Stomach smooth muscle (tissue), 2 donors: ENCODE measurements around the gene STRA6.
A peak's percentile ranks its signal among the peaks of the same experiment; 100 is the strongest.

Experiments
- H3K27ac ChIP-seq: one replicate; pipeline ENCODE4 v1.7.0; 2013; ENCODE audit warnings: mild to moderate bottlenecking, low read length, inconsistent platforms
- H3K27me3 ChIP-seq, 2 donors: one replicate each; pipeline ENCODE4 v1.7.0; 2013; ENCODE audit warnings: low read length in 2 of 2; ENCODE audit not compliant: insufficient read depth in 2 of 2, control insufficient read depth in 1 of 2
- H3K36me3 ChIP-seq, 2 donors: one replicate each; pipeline ENCODE4 v1.7.0; 2013; ENCODE audit warnings: low read length in 2 of 2; ENCODE audit not compliant: control insufficient read depth in 2 of 2, insufficient read depth in 2 of 2
- H3K4me1 ChIP-seq: one replicate; pipeline ENCODE4 v1.7.0; 2013; ENCODE audit warnings: low read length; ENCODE audit not compliant: control insufficient read depth, insufficient read depth
- H3K4me3 ChIP-seq, 2 donors: one replicate each; pipeline ENCODE4 v1.7.0; 2013; ENCODE audit warnings: low read length in 2 of 2
- H3K9ac ChIP-seq, 2 donors: one replicate each; pipeline ENCODE4 v1.7.0; 2013; ENCODE audit warnings: low read length in 2 of 2, mild to moderate bottlenecking in 1 of 2
- H3K9me3 ChIP-seq, 2 donors: one replicate each; pipeline ENCODE4 v1.7.0; 2013; ENCODE audit warnings: low read length in 2 of 2; ENCODE audit not compliant: control insufficient read depth in 2 of 2
- donor health status: healthy.
- donor health status: Pancreatic carcinoma.

The STRA6 gene

GRCh38 chr15:74202452-74203401 lies at the start of gene STRA6:
STRA6 (minus strand) TSS chr15:74202787; CDS start chr15:74202267, 520 bp downstream.
- Histone ChIP-seq H3K9me3 (no peaks in the 10 kb centered on the region), H3K27me3 (no peaks in the 10 kb centered on the region), H3K9ac (no peak within 1 kb of the TSS), H3K36me3 (no peaks in the 10 kb centered on the region), H3K27ac (no peak within 1 kb of the TSS), H3K4me3 (no peak within 1 kb of the TSS), H3K4me1 (peaks cover 17% of the 10 kb centered on the region)

- Histone ChIP-seq H3K4me3 (no peak overlapping the region), H3K9ac (no peak overlapping the region), H3K4me1 (peaks cover 15% of the 10 kb centered on the region), H3K36me3 (no peaks in the 10 kb centered on the region), H3K27ac (no peak overlapping the region), H3K27me3 (no peaks in the 10 kb centered on the region), H3K9me3 (no peaks in the 10 kb centered on the region)
Measured at GRCh38 chr15:74252291-74252690, 49.7 kb upstream of the STRA6 start.

- no peak overlapping the region for H3K4me3 ChIP-seq
Measured at GRCh38 chr15:74251131-74251811, 48.7 kb upstream of the STRA6 start.

GRCh38 chr15:74250266-74250665 lies 47.7 kb upstream of the STRA6 start:
- H3K27ac ChIP-seq = no peak overlapping the region

More at GRCh38 chr15:74251131-74251811, 48.7 kb upstream of the STRA6 start:
- Histone ChIP-seq H3K27ac (no peak overlapping the region), H3K27me3 (no peaks in the 10 kb centered on the region), H3K9ac (peak overlapping the region in 1 of 2 donors; percentile 29), H3K36me3 (no peaks in the 10 kb centered on the region), H3K9me3 (no peaks in the 10 kb centered on the region), H3K4me1 (peaks cover 15% of the 10 kb centered on the region)

GRCh38 chr15:74245342-74245931 lies 42.9 kb upstream of the STRA6 start:
- H3K9me3 ChIP-seq = no peaks in the 10 kb centered on the region
- peaks cover 0 to 2% of the 10 kb centered on the region in 2 donors for H3K27me3 ChIP-seq
- peaks cover 17% of the 10 kb centered on the region for H3K4me1 ChIP-seq
- H3K36me3 ChIP-seq = no peaks in the 10 kb centered on the region
- H3K27ac ChIP-seq = no peak overlapping the region
- H3K9ac ChIP-seq = no peak overlapping the region
- H3K4me3 ChIP-seq = no peak overlapping the region

More at GRCh38 chr15:74250266-74250665, 47.7 kb upstream of the STRA6 start:
- no peaks in the 10 kb centered on the region for H3K27me3 ChIP-seq
- peaks cover 17% of the 10 kb centered on the region for H3K4me1 ChIP-seq
- no peak overlapping the region for H3K9ac ChIP-seq
- no peak overlapping the region for H3K4me3 ChIP-seq
- no peaks in the 10 kb centered on the region for H3K36me3 ChIP-seq
- no peaks in the 10 kb centered on the region for H3K9me3 ChIP-seq

- Histone ChIP-seq H3K9me3 (no peaks in the 10 kb centered on the region), H3K27me3 (peaks cover 0 to 2% of the 10 kb centered on the region in 2 donors), H3K4me1 (peaks cover 23% of the 10 kb centered on the region), H3K9ac (no peak overlapping the region), H3K27ac (no peak overlapping the region), H3K4me3 (no peak overlapping the region), H3K36me3 (no peaks in the 10 kb centered on the region)
Measured at GRCh38 chr15:74244822-74245341, 42.3 kb upstream of the STRA6 start.

GRCh38 chr15:74243431-74243830 lies 40.8 kb upstream of the STRA6 start:
- Histone ChIP-seq H3K9me3 (no peaks in the 10 kb centered on the region), H3K4me1 (peaks cover 29% of the 10 kb centered on the region), H3K4me3 (no peak overlapping the region), H3K27me3 (peaks cover 0 to 2% of the 10 kb centered on the region in 2 donors), H3K27ac (no peak overlapping the region), H3K36me3 (no peaks in the 10 kb centered on the region), H3K9ac (no peak overlapping the region)

GRCh38 chr15:74242441-74243185 lies 40.0 kb upstream of the STRA6 start:
- no peaks in the 10 kb centered on the region for H3K36me3 ChIP-seq
- no peak overlapping the region for H3K9ac ChIP-seq
- H3K4me1 ChIP-seq = peaks cover 29% of the 10 kb centered on the region
- no peak overlapping the region for H3K27ac ChIP-seq
- no peak overlapping the region for H3K4me3 ChIP-seq
- H3K9me3 ChIP-seq = no peaks in the 10 kb centered on the region
- peaks cover 0 to 2% of the 10 kb centered on the region in 2 donors for H3K27me3 ChIP-seq

GRCh38 chr15:74240897-74241614 lies 38.5 kb upstream of the STRA6 start:
- no peaks in the 10 kb centered on the region for H3K9me3 ChIP-seq
- H3K36me3 ChIP-seq = no peaks in the 10 kb centered on the region
- H3K4me3 ChIP-seq = no peak overlapping the region
- H3K9ac ChIP-seq = no peak overlapping the region
- no peak overlapping the region for H3K27ac ChIP-seq
- peaks cover 0 to 2% of the 10 kb centered on the region in 2 donors for H3K27me3 ChIP-seq
- peaks cover 29% of the 10 kb centered on the region for H3K4me1 ChIP-seq
